MCF 10A (cell line): ENCODE data around the gene PAX5. TPM values are rescaled to one million over a fixed set of nuclear protein-coding genes. Genes with fewer than 3 reads are reported as not detected.

Experiments
- BruUV-seq: library from RNA; stranded (reverse); fragments of 400-500 nt; replicated peaks from 2 replicates; lab custom pipeline; 2021; lab: Mats Ljungman, UMichigan
- CTCF ChIA-PET: fragments of 300-600 bp; sonication (Branson Sonifier 250); formaldehyde crosslinking; extraction: SDS; loops from one replicate; lab custom pipeline; 2021; ENCODE audit warnings: antibody characterized with exemption, inconsistent platforms; lab: Yijun Ruan, JAX
- POLR2A ChIA-PET: fragments of 300-600, 350-650 bp; sonication (Branson Sonifier 250); formaldehyde crosslinking; extraction: SDS; loops from one replicate; lab custom pipeline; 2020; ENCODE audit warnings: antibody characterized with exemption, inconsistent platforms; lab: Yijun Ruan, JAX
- DNase-seq: peaks from one replicate; pipeline ENCODE4 v3.0.0-alpha.2; 2018; ENCODE audit not compliant: unreplicated experiment
- H3K27ac Mint-ChIP-seq: one replicate; pipeline ENCODE4 v1.8.0; 2022; ENCODE audit warnings: mild to moderate bottlenecking, low read depth, mixed read lengths; ENCODE audit not compliant: unreplicated experiment
- H3K27me3 Mint-ChIP-seq: one replicate; pipeline ENCODE4 v1.8.0; 2022; ENCODE audit warnings: mixed read lengths; ENCODE audit not compliant: insufficient read depth, unreplicated experiment
- H3K36me3 Mint-ChIP-seq: one replicate; pipeline ENCODE4 v1.8.0; 2022; ENCODE audit warnings: mild to moderate bottlenecking, moderate library complexity, mixed read lengths; ENCODE audit not compliant: insufficient read depth, unreplicated experiment
- H3K4me1 Mint-ChIP-seq: one replicate; pipeline ENCODE4 v1.8.0; 2022; ENCODE audit warnings: mixed read lengths; ENCODE audit not compliant: insufficient read depth, unreplicated experiment
- H3K4me3 Mint-ChIP-seq: one replicate; pipeline ENCODE4 v1.8.0; 2022; ENCODE audit warnings: mild to moderate bottlenecking, moderate library complexity, mixed read lengths; ENCODE audit not compliant: unreplicated experiment
- H3K9me3 Mint-ChIP-seq: one replicate; pipeline ENCODE4 v1.8.0; 2022; ENCODE audit warnings: mixed read lengths; ENCODE audit not compliant: unreplicated experiment
- CTCF ChIP-seq: fragments of 200-600 bp; IDR thresholded peaks from one replicate; pipeline ENCODE4 v1.8.0; 2022; ENCODE audit warnings: antibody characterized with exemption, mild to moderate bottlenecking; ENCODE audit not compliant: unreplicated experiment
- intact Hi-C: fragments of 100-400 bp; cut with micrococcal nuclease; formaldehyde crosslinking; loops from 2 replicates; pipeline ENCODE4 v1.14.1; 2022
- total RNA-seq: library from RNA; stranded (reverse); gene quantifications from 2 replicates; pipeline ENCODE4 v1.2.3, GENCODE V29; 2022

The PAX5 gene
- total RNA-seq, 1 experiment from 2014 or later, result not detected

DNA sequence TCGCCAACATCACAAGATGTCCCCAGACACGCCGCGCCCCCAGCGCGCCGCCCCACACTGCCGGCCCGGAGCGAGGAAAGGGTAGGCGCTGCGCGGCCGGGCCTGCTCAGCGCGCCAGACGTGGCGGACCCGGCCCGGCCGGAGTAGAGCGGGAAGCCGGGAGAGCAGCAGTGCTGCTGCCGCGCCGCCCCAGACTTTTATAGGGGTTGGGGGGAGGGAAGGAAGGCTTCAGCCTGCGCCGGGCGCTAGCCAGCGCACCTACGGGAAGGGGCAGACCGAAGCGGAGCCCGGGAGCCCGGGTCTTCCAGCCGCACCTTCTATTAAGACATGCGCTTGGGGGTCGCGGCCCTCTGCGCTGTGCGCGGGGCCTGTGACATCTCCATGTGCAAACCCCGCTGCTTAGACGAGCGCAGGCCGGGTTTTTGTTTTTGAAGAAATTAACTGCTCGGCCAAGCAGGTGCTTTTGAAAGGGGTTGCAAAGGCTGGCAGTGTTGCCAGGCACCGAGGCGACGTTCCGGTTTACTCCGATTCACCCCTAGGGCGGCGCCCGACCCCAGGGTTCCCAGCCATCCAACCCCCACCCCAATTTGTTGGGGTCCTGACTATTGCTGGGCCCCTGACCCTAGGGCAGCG lies 353 bp upstream of the PAX5 start:
- ChIA-PET CTCF (interaction anchor here (0.6 kb wide), 1 partner anchor 30 kb away, joined by 3 read pairs; no protein-coding TSS in a partner anchor), POLR2A (no interaction called here)
- peak; percentile 29 for TF ChIP-seq CTCF
- H3K36me3 Mint-ChIP-seq, result no peaks in the 10 kb centered on the region
- no TSS peak for BruUV-seq
- peaks cover 7% of the 10 kb centered on the region for H3K9me3 Mint-ChIP-seq
- intact Hi-C loops, result no loop called here
- H3K27ac Mint-ChIP-seq, result no peak overlapping the region
- no peak overlapping the region for H3K4me3 Mint-ChIP-seq
- DNase-seq, result no peak
- H3K27me3 Mint-ChIP-seq, result peaks cover 30% of the 10 kb centered on the region
- peaks cover 14% of the 10 kb centered on the region for H3K4me1 Mint-ChIP-seq

GRCh38 chr9:37033141-37033540 lies 927 bp downstream of the PAX5 start:
- H3K36me3 Mint-ChIP-seq, result no peaks in the 10 kb centered on the region
- H3K4me3 Mint-ChIP-seq, result no peak overlapping the region
- POLR2A ChIA-PET, result no interaction called here
- no TSS peak for BruUV-seq
- CTCF ChIA-PET, result no interaction called here
- peaks cover 32% of the 10 kb centered on the region for H3K27me3 Mint-ChIP-seq
- peaks cover 7% of the 10 kb centered on the region for H3K9me3 Mint-ChIP-seq
- intact Hi-C loops, result no loop called here
- DNase-seq, result no peak
- no peak overlapping the region for H3K27ac Mint-ChIP-seq
- TF ChIP-seq CTCF, result no peak
- peaks cover 14% of the 10 kb centered on the region for H3K4me1 Mint-ChIP-seq

DNA sequence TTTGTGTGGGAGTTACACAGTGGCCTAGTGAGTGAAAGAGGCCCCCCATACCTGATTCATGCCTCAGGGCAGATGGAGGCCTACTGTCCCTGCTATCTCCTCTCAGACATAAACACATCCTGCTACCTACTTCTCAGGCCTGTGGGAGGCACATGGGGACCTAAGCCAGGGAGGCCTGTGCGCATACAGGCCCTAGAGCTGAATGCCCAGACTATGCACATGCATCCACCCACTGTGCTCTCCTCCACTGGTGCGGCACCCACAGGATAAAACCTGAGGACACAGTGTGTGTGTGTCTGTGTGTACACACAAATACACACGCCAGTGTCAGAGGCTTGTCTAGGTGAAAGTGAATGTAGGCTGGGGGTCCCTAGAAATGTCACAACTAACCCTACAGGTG lies 1.4 kb downstream of the PAX5 start:
- intact Hi-C loops, result no loop called here
- peaks cover 36% of the 10 kb centered on the region for H3K27me3 Mint-ChIP-seq
- no peaks in the 10 kb centered on the region for H3K36me3 Mint-ChIP-seq
- H3K9me3 Mint-ChIP-seq, result peaks cover 7% of the 10 kb centered on the region
- no TSS peak for BruUV-seq
- H3K27ac Mint-ChIP-seq, result no peak overlapping the region
- CTCF ChIA-PET, result no interaction called here
- POLR2A ChIA-PET, result no interaction called here
- peaks cover 17% of the 10 kb centered on the region for H3K4me1 Mint-ChIP-seq
- H3K4me3 Mint-ChIP-seq, result no peak overlapping the region
- TF ChIP-seq CTCF, result no peak
- no peak for DNase-seq

GRCh38 chr9:37031902-37032301 lies 2.2 kb downstream of the PAX5 start:
- H3K27ac Mint-ChIP-seq, result no peak overlapping the region
- H3K4me3 Mint-ChIP-seq, result no peak overlapping the region
- no peak for DNase-seq
- BruUV-seq, result no TSS peak
- H3K4me1 Mint-ChIP-seq, result peaks cover 13% of the 10 kb centered on the region
- TF ChIP-seq CTCF, result no peak
- peaks cover 7% of the 10 kb centered on the region for H3K9me3 Mint-ChIP-seq
- no peaks in the 10 kb centered on the region for H3K36me3 Mint-ChIP-seq
- ChIA-PET POLR2A (no interaction called here), CTCF (interaction anchor here (0.5 kb wide), 1 partner anchor 1373 kb away, joined by 3 read pairs; no protein-coding TSS in a partner anchor)
- H3K27me3 Mint-ChIP-seq, result peaks cover 36% of the 10 kb centered on the region
- intact Hi-C loops, result no loop called here
